B cell (primary cell): ENCODE measurements around the gene ASTN2. TPM values are rescaled to one million over a fixed set of nuclear protein-coding genes. Genes with fewer than 3 reads are reported as not detected.

Experiments used
- ATAC-seq: fragments of 200-7000 bp; cut with Tn5 transposase; one replicate; pipeline ENCODE4 v1.10.0; 2021; ENCODE audit warnings: low read depth, mild to moderate bottlenecking, moderate number of reproducible peaks, moderate library complexity
- CTCF ChIA-PET: fragments of 350-600 bp; sonication (Branson Sonifier 250); formaldehyde crosslinking; loops from one replicate; lab custom pipeline; 2021; ENCODE audit warnings: antibody characterized with exemption, inconsistent platforms; lab: Charles Lee
- POLR2A ChIA-PET: fragments of 350-600 bp; sonication (Branson Sonifier 250); formaldehyde crosslinking; loops from one replicate; lab custom pipeline; 2021; ENCODE audit warnings: antibody characterized with exemption; lab: Charles Lee
- DNase-seq: peaks from one replicate; pipeline ENCODE4 v3.0.0; 2013
- H2AFZ ChIP-seq: 2 replicates; pipeline ENCODE4 v1.6.1; 2012; ENCODE audit warnings: mild to moderate bottlenecking, low read depth, low read length; ENCODE audit not compliant: insufficient read depth, poor library complexity, severe bottlenecking
- H3K27ac ChIP-seq, 2 donors: 1 replicate in 1 of 2; 2 replicates in 1 of 2; pipeline ENCODE4 v1.5.1; 2012 to 2013; ENCODE audit warnings: low read length in 2 of 2, mild to moderate bottlenecking in 2 of 2, moderate library complexity in 1 of 2
- H3K27me3 ChIP-seq, 4 experiments: fragments of 200-600 bp in 1 of 4; sonication (generic) in 1 of 4; replicated peaks in 1 of 4; 1 replicate in 2 of 4; 2 replicates in 2 of 4; pipeline versions ENCODE4 v1.6.1 to v1.7.0; 2013 to 2016; ENCODE audit warnings: low read length in 3 of 4, mild to moderate bottlenecking in 2 of 4, mixed read lengths in 1 of 4, moderate library complexity in 1 of 4; ENCODE audit not compliant: insufficient read depth in 4 of 4, control insufficient read depth in 3 of 4; ENCODE audit errors: control extremely low read depth in 1 of 4
- H3K36me3 ChIP-seq, 2 experiments: replicated peaks in 1 of 2; 1 replicate in 1 of 2; 2 replicates in 1 of 2; pipeline versions ENCODE4 v1.6.1 to v1.7.1; 2013; ENCODE audit warnings: low read length in 1 of 2; ENCODE audit not compliant: insufficient read depth in 2 of 2, control insufficient read depth in 1 of 2; ENCODE audit errors: control extremely low read depth in 1 of 2, extremely low read depth in 1 of 2
- H3K4me1 ChIP-seq, 2 donors: fragments of 200-600 bp in 1 of 2; sonication (generic) in 1 of 2; 1 replicate in 1 of 2; 2 replicates in 1 of 2; pipeline versions ENCODE4 v1.5.1 to v1.6.1; 2013 to 2017; ENCODE audit warnings: low read length in 2 of 2; ENCODE audit not compliant: control insufficient read depth in 2 of 2, insufficient read depth in 2 of 2
- H3K4me2 ChIP-seq: replicated peaks from 2 replicates; pipeline ENCODE3; 2012; ENCODE audit warnings: mild to moderate bottlenecking, low read depth, low read length; ENCODE audit not compliant: poor library complexity, severe bottlenecking
- H3K4me3 ChIP-seq, 5 experiments: fragments of 200-600 bp in 1 of 5; sonication (generic) in 1 of 5; 1 replicate in 3 of 5; 2 replicates in 2 of 5; pipeline versions ENCODE4 v1.5.1 to v1.7.0; 2011 to 2016; ENCODE audit warnings: low read length in 4 of 5, mild to moderate bottlenecking in 4 of 5, low read depth in 2 of 5, control low read depth in 1 of 5, moderate library complexity in 1 of 5; ENCODE audit not compliant: insufficient read depth in 1 of 5; ENCODE audit errors: control extremely low read depth in 1 of 5, extremely low read depth in 1 of 5
- H3K79me2 ChIP-seq: fragments of 200-600 bp; sonication (generic); one replicate; pipeline ENCODE4 v1.6.0; 2016; ENCODE audit warnings: low read length; ENCODE audit not compliant: control insufficient read depth, insufficient read depth
- H3K9ac ChIP-seq: fragments of 200-600 bp; sonication (generic); 2 replicates; pipeline ENCODE4 v1.6.1; 2017; ENCODE audit warnings: mild to moderate bottlenecking, low read length, moderate library complexity
- H3K9me3 ChIP-seq, 3 donors: one replicate each; pipeline versions ENCODE4 v1.6.1 to v1.7.1; 2013; ENCODE audit warnings: low read length in 2 of 3; ENCODE audit not compliant: control insufficient read depth in 2 of 3, insufficient read depth in 1 of 3; ENCODE audit errors: control extremely low read depth in 1 of 3
- H4K20me1 ChIP-seq: 2 replicates; pipeline ENCODE4 v1.6.0; 2012; ENCODE audit warnings: mild to moderate bottlenecking, low read length; ENCODE audit not compliant: insufficient read depth, control insufficient read depth, poor library complexity, severe bottlenecking
- H3K27ac Mint-ChIP-seq: one replicate; pipeline ENCODE4 v1.8.0; 2021; ENCODE audit warnings: mixed read lengths
- H3K27me3 Mint-ChIP-seq: one replicate; pipeline ENCODE4 v1.8.0; 2021; ENCODE audit warnings: mixed read lengths
- H3K4me1 Mint-ChIP-seq: one replicate; pipeline ENCODE4 v1.8.0; 2021; ENCODE audit warnings: mixed read lengths
- H3K4me3 Mint-ChIP-seq: one replicate; pipeline ENCODE4 v1.8.0; 2021; ENCODE audit warnings: mixed read lengths
- H3K9me3 Mint-ChIP-seq: one replicate; pipeline ENCODE4 v1.8.0; 2022; ENCODE audit warnings: mixed read lengths; ENCODE audit not compliant: insufficient read depth
- CTCF ChIP-seq: fragments of 200-600 bp; IDR thresholded peaks from one replicate; pipeline ENCODE4 v1.8.0; 2022; ENCODE audit warnings: antibody characterized with exemption, mild to moderate bottlenecking
- EZH2 ChIP-seq: IDR thresholded peaks from 2 replicates; pipeline ENCODE4 v1.6.1; 2012; ENCODE audit warnings: borderline replicate concordance, low read depth, mild to moderate bottlenecking, moderate library complexity, low read length; ENCODE audit not compliant: insufficient read depth, poor library complexity, severe bottlenecking
- WGBS: methylation state at CpG from one replicate; pipeline ENCODE4 v1.1.5; 2013; ENCODE audit warnings: missing lambda C conversion rate; ENCODE audit not compliant: insufficient coverage; 5-methylcytosine and 5-hydroxymethylcytosine counted together
- intact Hi-C: fragments of 100-400 bp; cut with micrococcal nuclease; formaldehyde crosslinking; loops from one replicate; pipeline ENCODE4 v1.10.0; 2022
- polyA plus RNA-seq: library from polyadenylated mRNA; depleted of rRNA; stranded (reverse); fragments of >200 nt; gene quantifications from 2 replicates; pipeline ENCODE4 v1.2.3, GENCODE V29; 2012
- total RNA-seq, 2 donors: library from RNA; stranded (reverse); fragments of 120-200 nt in 1 of 2; gene quantifications; 1 replicate in 1 of 2; 2 replicates in 1 of 2; pipeline versions ENCODE4 v1.2.3 to v1.2.4, GENCODE V29; 2013 to 2022

The ASTN2 gene
- total and polyA plus RNA-seq, 2 donors (not counting 1 experiment from before 2014, with no cell fraction given): 1.2 to 3.6 TPM

DNA sequence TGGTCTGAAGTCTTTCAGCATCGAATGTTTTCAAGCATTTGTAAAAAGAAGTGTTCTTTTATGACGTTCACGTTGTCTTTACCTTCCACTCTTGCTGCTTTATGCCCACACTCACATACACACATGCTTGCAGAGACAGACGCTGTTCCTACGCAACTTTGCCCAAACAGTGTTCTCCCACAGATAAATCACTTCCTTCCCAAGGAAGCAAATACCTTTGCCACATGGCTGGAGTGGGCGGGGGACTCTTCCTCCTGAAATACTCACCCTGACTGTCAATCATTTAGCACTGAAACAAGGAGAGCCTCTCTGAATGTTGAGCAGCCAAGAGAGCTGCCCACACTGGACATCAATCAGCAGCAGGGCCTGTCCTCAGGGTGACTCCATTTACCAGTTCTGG lies 22.4 kb upstream of the ASTN2 start:
- no peak for ATAC-seq
- Histone ChIP-seq H3K4me2 (no peak overlapping the region), H3K27ac (no peak overlapping the region), H3K9ac (no peak overlapping the region), H3K27me3 (no peaks in the 10 kb centered on the region), H3K9me3 (no peaks in the 10 kb centered on the region), H3K36me3 (no peaks in the 10 kb centered on the region), H2AFZ (no peak overlapping the region), H3K79me2 (no peaks in the 10 kb centered on the region), H4K20me1 (no peaks in the 10 kb centered on the region), H3K4me3 (no peak overlapping the region), H3K4me1 (no peaks in the 10 kb centered on the region)
- DNase-seq: no peak
- no peak overlapping the region for H3K4me3 Mint-ChIP-seq
- no peak overlapping the region for H3K27ac Mint-ChIP-seq
- ChIA-PET CTCF (no interaction called here), POLR2A (no interaction called here)
- intact Hi-C loops: no loop called here
- H3K4me1 Mint-ChIP-seq: no peaks in the 10 kb centered on the region
- H3K27me3 Mint-ChIP-seq: no peaks in the 10 kb centered on the region
- H3K9me3 Mint-ChIP-seq: no peaks in the 10 kb centered on the region
- TF ChIP-seq CTCF: no peak
- no peak for TF ChIP-seq EZH2
- WGBS: 30% methylated on average over 3 of the region's 6 CpGs

DNA sequence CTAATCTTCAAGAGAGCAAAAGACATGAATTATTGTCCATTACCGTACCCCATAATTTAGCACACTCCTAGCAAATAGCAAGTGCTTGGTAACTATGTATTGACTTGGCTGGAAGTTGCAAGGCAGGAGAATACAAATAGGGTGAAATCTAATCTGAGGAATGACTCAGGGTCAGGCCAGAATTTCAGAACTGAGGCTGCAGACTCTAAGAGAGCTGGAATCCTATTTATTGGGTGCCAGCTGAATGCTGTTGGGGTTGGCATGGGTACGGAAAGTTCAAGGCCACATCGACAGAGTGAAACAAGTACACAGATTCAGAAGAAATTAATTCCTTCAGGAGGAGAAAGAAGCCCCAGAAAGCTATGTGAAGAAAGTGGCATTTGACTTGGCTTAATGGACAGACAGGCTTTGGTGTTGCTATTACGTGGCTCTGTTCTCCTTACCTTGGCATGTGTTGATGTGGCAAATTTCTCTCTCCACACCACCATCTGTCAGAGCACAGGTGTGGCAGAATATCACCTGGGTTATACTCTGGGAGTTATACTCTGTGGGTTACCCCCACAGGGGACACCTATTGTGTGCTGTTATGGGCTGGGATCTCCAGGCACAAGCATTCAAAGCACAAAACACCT lies 20.9 kb upstream of the ASTN2 start:
- DNase-seq (no peak), ATAC-seq (no peak)
- Histone ChIP-seq H3K36me3 (no peaks in the 10 kb centered on the region), H3K9me3 (no peaks in the 10 kb centered on the region), H4K20me1 (no peaks in the 10 kb centered on the region), H3K4me2 (no peak overlapping the region), H3K9ac (no peak overlapping the region), H3K4me3 (no peak overlapping the region), H3K4me1 (no peaks in the 10 kb centered on the region), H3K27ac (no peak overlapping the region), H3K79me2 (no peaks in the 10 kb centered on the region), H2AFZ (no peak overlapping the region), H3K27me3 (no peaks in the 10 kb centered on the region)
- POLR2A ChIA-PET: no interaction called here
- H3K4me1 Mint-ChIP-seq: no peaks in the 10 kb centered on the region
- no peaks in the 10 kb centered on the region for H3K27me3 Mint-ChIP-seq
- TF ChIP-seq EZH2: no peak
- no peak for TF ChIP-seq CTCF
- WGBS: 100% methylated on average over 1 of the region's 4 CpGs
- H3K9me3 Mint-ChIP-seq: no peaks in the 10 kb centered on the region
- CTCF ChIA-PET: no interaction called here
- intact Hi-C loops: no loop called here
- no peak overlapping the region for H3K4me3 Mint-ChIP-seq
- H3K27ac Mint-ChIP-seq: no peak overlapping the region
